ENCODE measurements around the gene MGRN1.

The MGRN1 gene

GRCh38 chr16:4654964-4655590 is 30.5 kb downstream of the MGRN1 start:
- DNase-seq, result no peak

GRCh38 chr16:4655801-4656200 is 31.2 kb downstream of the MGRN1 start:
- DNase-seq, result no peak

- DNase-seq, result no peak
Measured at GRCh38 chr16:4656221-4656620, 31.6 kb downstream of the MGRN1 start.

- no peak for DNase-seq
Measured at GRCh38 chr16:4656695-4657686, 32.4 kb downstream of the MGRN1 start.

DNA sequence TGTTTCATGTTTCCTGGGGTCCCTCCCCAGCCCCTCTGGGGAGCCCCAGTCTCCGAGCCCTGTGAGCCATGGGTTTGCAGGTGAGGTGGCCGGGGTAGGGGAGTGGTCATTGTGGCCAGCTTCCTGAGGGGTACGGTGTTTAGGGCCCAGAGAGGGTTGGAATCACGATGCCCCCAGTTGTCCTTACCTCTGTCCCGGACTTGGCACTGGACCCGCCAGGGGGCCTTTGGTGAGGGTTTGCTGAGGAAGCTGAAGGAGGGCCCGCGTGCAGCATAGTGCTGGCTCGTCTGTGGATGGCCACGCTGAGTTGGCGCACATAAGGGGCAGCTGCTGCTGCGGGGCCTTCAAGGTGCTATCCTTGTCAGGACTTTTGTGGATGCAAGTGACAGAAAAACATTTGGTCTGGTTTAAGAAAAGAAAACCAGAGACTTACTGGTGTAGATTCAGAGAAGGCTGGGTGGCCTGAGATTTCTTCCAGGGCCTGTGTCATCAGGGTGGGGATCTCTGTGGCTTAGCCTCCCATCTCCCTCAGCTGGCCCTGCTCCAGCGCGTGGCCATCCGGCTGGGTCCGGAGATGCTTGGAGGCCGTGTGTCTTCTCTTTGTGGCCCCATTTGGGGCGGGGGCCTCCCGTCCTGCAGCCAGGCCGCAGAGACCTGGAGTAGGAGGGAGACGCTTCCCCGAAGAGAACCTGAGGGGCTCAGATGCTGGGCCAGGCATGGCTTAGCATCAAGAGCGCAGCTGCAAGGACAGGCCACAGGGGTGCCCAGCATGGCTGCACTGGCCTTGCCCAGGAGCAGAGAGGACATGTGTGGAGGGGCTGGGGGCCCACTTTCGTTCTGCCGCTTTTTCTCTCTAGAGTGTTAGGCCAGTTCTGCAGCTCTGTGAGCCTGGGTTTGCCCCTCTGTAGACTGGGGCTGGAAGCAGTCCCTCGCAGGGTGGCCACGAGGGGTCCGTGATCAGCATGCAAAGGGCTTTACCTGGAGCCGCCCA is 35.0 kb downstream of the MGRN1 start:
- DNase-seq, result no peak

DNA sequence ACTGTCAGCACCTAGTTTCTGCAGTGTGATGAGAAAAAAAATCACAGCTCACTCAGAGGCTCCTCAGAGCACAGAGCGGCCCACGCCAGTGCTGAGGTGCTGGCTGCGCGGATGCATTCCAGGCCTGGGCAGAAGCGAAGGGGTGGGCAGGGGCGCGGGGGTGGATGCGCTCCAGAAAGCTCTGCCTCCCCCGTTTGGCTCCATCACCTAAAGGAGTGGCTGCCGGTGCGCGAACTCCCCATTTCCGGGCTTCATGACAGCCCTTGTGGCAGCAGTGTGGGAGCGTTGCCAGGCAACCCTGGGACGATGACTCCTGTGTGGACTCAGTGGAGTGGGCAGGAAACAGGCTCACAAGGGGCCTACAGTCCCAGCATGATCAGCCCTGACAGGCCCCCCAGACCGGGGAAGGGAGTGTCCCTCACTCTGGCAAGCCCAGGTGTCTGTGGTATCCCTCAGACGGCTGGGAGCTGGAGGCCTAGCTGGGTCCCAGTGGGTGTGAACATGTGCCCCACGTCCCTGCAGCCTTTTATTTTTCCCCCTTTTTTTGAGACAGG is 35.9 kb downstream of the MGRN1 start:
- no peak for DNase-seq

- DNase-seq, result no peak
Measured at GRCh38 chr16:4661661-4662060, 37.0 kb downstream of the MGRN1 start.

GRCh38 chr16:4663465-4663776 is 38.8 kb downstream of the MGRN1 start:
- DNase-seq, result no peak

DNA sequence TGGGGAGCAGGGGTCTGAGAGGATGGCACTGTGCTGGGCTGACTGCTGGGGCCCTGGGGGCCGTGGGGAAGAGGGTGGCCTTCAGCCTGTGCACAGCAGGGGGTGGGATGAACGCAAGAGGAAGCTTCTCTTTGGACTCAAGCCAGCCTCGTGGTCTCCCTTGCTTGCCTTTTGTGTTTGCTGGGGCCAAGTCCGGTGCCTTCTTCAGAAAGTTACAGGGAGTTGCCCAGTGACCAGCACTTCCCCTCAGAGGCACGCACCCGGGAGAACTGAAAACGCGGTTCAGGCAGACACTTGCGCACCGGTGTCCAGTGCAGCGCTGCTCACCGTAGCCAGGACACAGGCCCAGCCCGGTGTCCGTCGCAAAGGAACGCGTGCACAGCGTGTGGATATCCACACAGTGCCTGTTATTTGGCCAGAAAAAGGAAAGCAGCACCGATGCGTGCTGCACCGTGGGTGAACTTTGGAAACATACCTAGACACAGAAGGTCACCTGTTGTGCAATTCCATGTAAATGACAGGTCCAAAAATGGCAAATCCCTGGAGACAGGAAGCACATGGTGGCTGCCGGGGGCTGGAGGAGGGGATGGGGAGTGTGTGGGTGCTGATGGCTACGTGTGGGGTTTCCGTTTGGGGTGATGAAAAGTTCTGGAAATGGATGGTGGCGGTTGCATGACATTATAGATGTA is 39.3 kb downstream of the MGRN1 start:
- DNase-seq, result no peak

DNA sequence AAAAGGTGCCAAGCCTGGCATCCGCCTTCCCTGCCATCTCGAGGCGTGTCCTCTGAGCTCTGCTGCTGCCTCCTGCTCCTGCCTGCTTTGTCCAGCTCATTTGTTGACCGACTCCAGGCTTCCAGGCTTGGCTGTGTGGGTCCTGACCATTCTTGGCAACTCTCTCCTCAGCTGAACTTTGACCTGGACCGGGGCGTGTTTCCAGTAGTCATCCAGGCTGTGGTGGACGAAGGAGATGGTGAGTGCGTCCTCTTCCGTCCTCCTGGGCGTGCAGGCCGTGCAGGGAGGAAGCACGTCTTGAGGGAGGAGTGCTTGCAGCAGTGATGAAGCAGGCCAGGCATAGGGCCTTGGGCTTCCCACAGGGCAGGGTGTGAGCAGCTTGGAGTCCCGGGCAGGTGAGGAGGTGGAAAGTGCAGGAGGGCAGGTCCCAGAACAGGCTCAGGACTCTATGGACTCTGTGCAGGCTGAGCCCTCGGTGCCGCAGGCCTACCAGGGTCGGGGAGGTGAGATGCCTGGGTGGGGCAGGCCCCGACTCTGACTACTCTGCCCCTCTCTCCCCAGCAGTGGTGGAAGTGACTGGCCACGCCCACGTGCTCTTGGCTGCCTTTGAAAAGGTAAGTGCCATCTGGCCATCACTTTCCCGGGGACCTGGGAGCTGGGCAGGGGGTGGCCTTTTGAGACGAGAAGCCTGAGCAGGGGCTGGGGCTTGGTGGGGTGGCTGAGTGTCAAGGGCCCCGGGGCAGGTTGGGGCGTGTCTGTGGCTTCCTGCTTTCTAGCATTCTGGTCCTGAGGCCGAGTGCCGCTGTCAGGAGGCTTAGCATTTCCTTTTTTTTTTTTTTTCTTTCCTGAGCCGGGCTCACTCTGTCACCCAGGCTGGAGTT is 40.2 kb downstream of the MGRN1 start:
- DNase-seq, result no peak

GRCh38 chr16:4666537-4667202 is 42.0 kb downstream of the MGRN1 start:
- DNase-seq, result no peak

- DNase-seq, result no peak
Measured at GRCh38 chr16:4667203-4667963, 42.8 kb downstream of the MGRN1 start.

GRCh38 chr16:4668313-4668960 is 43.8 kb downstream of the MGRN1 start:
- no peak for DNase-seq

DNA sequence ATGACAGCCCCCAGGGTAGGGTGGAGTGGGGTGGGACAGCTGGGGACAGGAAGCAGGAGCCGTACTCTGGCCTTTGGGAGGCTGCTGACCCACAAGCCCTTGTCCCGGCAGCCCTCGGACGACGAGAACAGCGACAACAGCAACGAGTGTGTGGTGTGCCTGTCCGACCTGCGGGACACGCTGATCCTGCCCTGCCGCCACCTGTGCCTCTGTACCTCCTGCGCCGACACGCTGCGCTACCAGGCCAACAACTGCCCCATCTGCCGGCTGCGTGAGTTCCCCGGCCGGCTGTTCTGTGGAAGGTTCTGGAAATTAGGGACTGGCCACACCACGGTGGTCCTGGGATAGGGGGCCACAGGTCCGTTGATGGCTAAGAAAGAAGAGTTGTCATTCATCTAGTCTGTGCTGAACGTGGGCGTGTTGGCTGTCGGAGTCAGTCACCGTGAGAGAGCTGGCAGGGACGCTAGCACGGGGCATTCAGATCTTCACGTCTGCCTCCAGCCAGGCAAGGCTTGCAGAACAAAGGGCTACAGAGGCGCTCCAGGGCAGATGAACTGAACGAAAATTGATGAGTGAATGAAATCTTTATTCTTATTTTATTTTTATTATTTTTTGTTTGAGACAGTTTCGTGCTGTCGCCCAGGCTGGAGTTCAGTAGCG is 48.9 kb downstream of the MGRN1 start:
- no peak for DNase-seq

GRCh38 chr16:4674926-4675530 is 50.4 kb downstream of the MGRN1 start:
- DNase-seq, result no peak

- no peak for DNase-seq
Measured at GRCh38 chr16:4675864-4676786, 51.5 kb downstream of the MGRN1 start.

GRCh38 chr16:4676831-4677230 is 52.2 kb downstream of the MGRN1 start:
- DNase-seq, result no peak
